ENCODE results near the gene LTBP3.

Gene LTBP3

DNA sequence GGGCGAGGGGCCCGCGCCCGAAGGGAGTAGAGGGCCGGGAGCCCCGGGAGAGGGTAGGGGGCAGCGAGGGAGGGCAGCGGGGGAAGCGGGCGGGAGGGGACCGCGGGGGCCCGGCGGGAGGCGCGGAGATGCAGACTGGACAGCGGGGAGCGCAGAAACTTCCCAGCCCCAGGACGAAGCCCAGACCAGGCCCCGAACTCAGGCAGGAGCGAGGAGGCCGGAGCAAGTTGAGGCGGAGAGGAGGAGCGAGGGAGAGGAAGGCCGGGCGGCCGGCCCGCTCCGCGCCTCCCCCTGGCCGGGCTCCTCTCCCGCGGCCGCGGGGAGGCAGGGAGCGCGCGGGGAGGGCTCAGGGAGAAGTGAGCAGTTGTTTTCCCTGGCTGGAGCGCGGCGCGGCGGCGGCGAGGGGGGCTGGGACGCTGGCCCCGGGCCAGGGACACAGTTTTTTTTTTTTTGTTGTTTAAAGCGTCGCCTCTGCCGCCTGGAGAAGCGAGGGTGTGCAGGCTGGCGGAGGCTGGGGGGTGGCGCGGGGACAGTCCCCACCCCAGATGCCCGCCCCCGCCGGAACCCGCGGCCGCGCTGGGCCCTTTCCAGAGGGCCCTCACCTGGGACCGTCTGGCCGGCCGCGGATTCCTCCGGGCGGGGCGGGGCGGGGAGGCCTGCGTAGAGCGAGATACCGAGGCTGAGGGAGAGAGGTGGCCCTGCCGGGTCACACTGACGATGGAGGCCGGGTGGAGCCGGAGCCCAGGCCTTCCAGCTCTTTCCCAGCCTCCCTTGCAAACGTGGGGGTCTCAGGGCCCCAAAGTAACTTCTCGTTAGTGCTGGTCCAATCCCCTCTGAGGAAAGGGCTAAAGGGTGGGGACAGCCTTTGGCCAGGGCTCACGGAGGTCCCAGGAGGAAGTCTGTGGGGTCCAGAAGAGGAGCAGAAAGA is at the start of gene LTBP3:
Gene LTBP3, minus strand, starts transcription at position 358 of the 928 bp plus-strand sequence. CDS start 400 bp downstream, outside the sequence.
- Histone ChIP-seq H3K4me3 (ENCODE audit: low read depth in 1 of 2, low read length in 1 of 2) (peak within 1 kb of the TSS; percentile 25 to 59), H3K4me1 (ENCODE audit: control insufficient read depth in 1 of 2, insufficient read depth in 1 of 2, low read depth in 1 of 2, low read length in 1 of 2) (peaks cover 4 to 14% of the 10 kb centered on the region in 2 experiments), H3K36me3 (no peaks in the 10 kb centered on the region), H3K27ac (no peak within 1 kb of the TSS), H3K9me3 (no peaks in the 10 kb centered on the region), H3K27me3 (peaks cover 95% of the 10 kb centered on the region)
- TF ChIP-seq, protein P1, sequence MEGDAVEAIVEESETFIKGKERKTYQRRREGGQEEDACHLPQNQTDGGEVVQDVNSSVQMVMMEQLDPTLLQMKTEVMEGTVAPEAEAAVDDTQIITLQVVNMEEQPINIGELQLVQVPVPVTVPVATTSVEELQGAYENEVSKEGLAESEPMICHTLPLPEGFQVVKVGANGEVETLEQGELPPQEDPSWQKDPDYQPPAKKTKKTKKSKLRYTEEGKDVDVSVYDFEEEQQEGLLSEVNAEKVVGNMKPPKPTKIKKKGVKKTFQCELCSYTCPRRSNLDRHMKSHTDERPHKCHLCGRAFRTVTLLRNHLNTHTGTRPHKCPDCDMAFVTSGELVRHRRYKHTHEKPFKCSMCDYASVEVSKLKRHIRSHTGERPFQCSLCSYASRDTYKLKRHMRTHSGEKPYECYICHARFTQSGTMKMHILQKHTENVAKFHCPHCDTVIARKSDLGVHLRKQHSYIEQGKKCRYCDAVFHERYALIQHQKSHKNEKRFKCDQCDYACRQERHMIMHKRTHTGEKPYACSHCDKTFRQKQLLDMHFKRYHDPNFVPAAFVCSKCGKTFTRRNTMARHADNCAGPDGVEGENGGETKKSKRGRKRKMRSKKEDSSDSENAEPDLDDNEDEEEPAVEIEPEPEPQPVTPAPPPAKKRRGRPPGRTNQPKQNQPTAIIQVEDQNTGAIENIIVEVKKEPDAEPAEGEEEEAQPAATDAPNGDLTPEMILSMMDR (IDR thresholded peaks at IDR 0.05) = no peak

DNA sequence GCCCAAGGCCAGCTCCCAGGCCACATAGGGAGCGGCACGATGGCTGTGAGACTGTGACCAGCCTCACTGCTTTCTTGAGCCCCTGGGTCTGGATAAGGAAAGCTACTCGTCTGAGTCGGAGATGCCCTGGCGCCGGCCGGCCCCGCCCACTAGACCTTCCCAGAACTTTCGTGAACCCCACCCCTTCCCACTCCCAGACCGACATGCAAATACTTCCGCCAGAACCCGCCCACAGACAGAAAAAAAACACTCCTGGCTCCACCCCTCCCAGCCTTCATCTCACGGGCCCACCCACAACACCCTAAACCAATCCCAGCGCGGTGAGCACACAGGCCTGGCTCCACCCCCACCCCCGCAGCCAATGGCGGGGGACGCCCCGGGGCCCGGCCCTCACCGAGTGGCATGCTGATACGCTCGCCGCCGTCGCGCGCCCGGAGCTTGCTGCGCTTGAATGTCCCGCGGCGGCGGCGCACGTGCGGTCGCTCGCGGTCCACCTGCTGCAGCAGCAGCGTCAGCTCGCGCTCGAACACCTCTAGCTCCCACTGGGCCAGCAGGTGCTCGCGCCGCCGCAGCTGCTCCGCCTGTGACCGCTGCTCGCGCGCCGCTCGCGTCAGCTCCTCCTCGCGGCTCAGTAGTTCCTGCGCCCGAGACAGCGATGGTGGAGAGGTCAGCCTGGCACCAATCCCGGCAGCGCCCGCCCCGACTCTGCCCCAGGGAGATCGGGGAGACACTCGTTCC is 48.9 kb upstream of the LTBP3 start:
- TF ChIP-seq, protein P1 (IDR thresholded peaks at IDR 0.05) = no peak
- Histone ChIP-seq H3K27me3 (no peaks in the 10 kb centered on the region), H3K4me1 (ENCODE audit: control insufficient read depth in 1 of 2, insufficient read depth in 1 of 2, low read depth in 1 of 2, low read length in 1 of 2) (peaks cover 34 to 37% of the 10 kb centered on the region in 2 experiments), H3K4me3 (ENCODE audit: low read depth in 1 of 2, low read length in 1 of 2) (no peak overlapping the region), H3K36me3 (peaks cover 87% of the 10 kb centered on the region), H3K9me3 (no peaks in the 10 kb centered on the region), H3K27ac (no peak overlapping the region)

DNA sequence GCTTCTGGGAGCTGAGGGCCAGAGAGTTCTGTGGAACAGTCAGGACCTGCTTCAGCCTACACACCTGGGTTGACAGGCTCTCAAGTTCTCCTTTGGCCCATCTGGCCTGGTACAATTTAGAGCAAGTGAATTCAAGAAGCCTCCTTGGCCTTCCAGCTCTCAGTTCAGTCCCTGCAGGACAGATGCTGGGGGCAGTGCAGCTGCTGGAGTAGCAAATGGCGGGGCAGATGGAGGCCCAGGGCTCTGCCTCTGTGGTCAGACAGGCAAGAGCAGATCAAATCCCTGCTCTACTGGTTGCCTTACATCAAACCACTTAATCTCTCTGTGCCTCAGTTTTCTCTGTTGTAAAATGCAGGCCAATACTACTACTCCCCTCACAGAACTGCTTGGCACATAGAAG is 46.1 kb upstream of the LTBP3 start:
- Histone ChIP-seq H3K9me3 (no peaks in the 10 kb centered on the region), H3K27ac (peak overlapping the region; percentile 46), H3K4me3 (ENCODE audit: low read depth in 1 of 2, low read length in 1 of 2) (no peak overlapping the region), H3K27me3 (no peaks in the 10 kb centered on the region), H3K36me3 (peaks cover 100% of the 10 kb centered on the region), H3K4me1 (ENCODE audit: control insufficient read depth in 1 of 2, insufficient read depth in 1 of 2, low read depth in 1 of 2, low read length in 1 of 2) (peaks cover 6 to 9% of the 10 kb centered on the region in 2 experiments)
- TF ChIP-seq, protein P1 (IDR thresholded peaks at IDR 0.05) = no peak

DNA sequence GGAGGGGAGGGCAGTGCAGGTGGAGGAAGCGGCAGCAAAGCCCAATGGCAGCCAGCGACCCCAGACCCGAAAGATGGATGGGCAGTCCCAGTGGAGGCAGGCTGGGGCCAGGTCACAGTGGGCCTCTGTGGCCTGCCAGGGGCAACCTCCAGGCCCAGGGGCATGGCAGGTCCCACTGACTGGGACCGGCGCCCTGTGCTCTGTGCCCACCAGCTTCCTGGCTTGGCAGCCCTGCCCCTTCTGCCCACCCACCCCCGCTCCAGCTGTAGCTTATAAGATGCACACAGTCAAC is 41.7 kb upstream of the LTBP3 start:
- no peaks in the 10 kb centered on the region for H3K9me3 ChIP-seq
- H3K27ac ChIP-seq = no peak overlapping the region
- H3K4me3 ChIP-seq (ENCODE audit: low read depth in 1 of 2, low read length in 1 of 2) = no peak overlapping the region
- H3K27me3 ChIP-seq = no peaks in the 10 kb centered on the region
- TF ChIP-seq, protein P1 (IDR thresholded peaks at IDR 0.05) = no peak
- no peaks in the 10 kb centered on the region for H3K4me1 ChIP-seq (ENCODE audit: control insufficient read depth in 1 of 2, insufficient read depth in 1 of 2, low read depth in 1 of 2, low read length in 1 of 2)
- peaks cover 99% of the 10 kb centered on the region for H3K36me3 ChIP-seq

DNA sequence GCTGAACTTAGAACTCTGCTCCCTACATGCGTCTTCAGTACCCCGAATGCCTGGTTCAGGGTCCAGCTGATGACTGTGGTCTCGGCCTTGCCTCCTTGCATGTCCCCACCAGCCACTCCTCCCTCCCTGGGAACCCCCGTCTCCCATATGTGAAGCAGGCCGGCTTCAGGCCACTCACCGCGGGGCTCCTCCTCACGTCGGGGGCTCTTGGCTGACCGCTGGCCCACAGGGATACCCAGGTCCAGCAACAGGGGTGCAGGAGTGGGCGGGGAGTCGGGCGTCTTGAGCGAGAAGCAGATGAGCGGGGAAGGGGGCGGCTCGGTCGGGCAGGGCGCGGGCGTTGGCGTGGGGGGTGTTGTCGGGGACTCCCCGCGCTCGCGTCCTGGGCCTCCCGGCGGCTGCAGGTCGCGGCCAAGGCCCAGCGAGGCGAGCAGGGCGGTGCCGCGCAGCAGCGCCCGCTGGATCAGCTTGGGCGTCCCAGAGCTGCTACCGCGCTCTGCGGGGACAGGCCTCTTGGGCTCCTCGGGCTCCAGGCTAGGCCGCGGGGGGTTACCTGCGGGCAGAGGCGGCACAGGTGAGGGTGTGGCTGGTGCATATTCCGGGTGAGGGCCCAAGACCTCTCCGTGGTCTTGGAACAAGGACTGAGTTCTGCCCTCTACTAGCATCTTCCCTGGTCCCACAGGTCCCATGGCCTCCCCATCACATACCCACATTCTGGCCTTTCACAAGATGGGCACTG is 41.2 kb upstream of the LTBP3 start:
- H3K4me1 ChIP-seq (ENCODE audit: control insufficient read depth in 1 of 2, insufficient read depth in 1 of 2, low read depth in 1 of 2, low read length in 1 of 2) = no peaks in the 10 kb centered on the region
- no peaks in the 10 kb centered on the region for H3K9me3 ChIP-seq
- H3K4me3 ChIP-seq (ENCODE audit: low read depth in 1 of 2, low read length in 1 of 2) = no peak overlapping the region
- TF ChIP-seq, protein P1 (IDR thresholded peaks at IDR 0.05) = no peak
- no peak overlapping the region for H3K27ac ChIP-seq
- no peaks in the 10 kb centered on the region for H3K27me3 ChIP-seq
- H3K36me3 ChIP-seq = peaks cover 97% of the 10 kb centered on the region
